GM18868 (cell line): ENCODE data around the gene FRMD4A.
"Not testable (repeated sequence)": the region's sequence is repeated elsewhere in the genome, so short reads cannot be mapped to it uniquely, and the experiment has no call there.

Source experiments
- ATAC-seq: cut with Tn5 transposase; IDR thresholded peaks from one replicate; pipeline ENCODE4 v1.9.1; 2021; ENCODE audit warnings: mild to moderate bottlenecking, moderate library complexity; ENCODE audit not compliant: unreplicated experiment

Gene FRMD4A

DNA sequence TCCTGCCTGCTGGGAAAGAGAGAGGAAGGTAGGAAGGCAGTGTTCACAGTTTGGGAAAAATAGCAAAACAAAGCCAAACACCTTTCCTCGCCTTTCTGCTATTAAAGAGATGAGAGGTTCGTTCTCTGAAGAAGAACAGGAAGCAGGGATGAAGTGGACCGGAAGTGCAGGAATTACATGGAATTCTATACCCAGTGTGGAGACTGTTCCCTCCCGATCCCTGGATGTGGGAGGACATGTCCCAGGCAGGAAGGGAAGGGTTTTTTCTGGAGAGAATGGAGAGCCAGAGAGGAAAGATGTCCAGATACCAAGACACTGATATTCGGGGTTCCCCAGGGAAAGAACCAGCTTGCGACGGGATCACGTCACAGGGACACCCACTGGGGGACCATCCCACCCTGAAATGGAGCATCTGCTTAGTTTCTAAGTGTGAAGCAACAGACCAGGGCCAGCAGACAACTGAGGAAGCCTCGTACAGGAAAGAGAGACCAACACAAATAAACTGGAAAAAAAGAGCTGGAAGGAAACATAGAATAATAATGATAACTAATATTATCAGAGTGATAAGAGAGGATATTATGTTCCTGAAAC is 556.3 kb downstream of the FRMD4A start:
- no peak for ATAC-seq

- no peak for ATAC-seq
Measured at GRCh38 chr10:13773496-13774170, 557.1 kb downstream of the FRMD4A start.

DNA sequence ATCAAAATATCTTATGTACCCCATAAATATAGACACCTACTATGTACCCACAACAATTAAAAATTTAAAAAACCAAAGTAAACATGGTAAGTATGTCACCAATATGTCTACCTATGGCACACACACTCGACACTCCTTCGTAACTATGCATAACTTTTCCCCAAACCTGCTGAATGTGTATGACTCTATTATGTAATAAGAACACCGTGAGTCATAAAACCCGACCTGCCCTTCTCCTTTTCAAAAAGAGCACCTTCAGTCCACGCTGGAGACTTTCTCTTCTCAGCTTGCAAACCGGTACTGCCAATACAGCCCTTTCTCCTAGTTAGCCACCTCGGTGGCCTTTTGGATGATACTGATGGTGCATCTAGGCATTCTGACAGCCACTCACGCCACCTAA is 557.7 kb downstream of the FRMD4A start:
- ATAC-seq, result no peak

DNA sequence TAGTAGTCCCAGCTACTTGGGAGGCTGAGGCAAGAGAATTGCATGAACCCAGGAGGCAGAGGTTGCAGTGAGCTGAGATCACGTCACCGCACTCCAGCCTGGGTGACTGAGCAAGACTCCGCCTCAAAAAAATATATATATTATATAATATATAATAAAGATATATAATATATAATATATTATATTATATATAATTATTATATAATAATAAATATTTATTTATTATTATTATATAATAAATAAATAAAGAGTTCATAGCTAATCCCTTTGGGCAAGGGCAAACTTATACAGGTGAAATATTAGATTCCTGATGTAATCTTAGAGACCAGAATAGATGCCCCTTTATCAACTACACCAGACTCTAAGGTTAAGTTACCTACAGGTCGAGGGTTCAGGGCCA is 558.7 kb downstream of the FRMD4A start:
- no peak for ATAC-seq

DNA sequence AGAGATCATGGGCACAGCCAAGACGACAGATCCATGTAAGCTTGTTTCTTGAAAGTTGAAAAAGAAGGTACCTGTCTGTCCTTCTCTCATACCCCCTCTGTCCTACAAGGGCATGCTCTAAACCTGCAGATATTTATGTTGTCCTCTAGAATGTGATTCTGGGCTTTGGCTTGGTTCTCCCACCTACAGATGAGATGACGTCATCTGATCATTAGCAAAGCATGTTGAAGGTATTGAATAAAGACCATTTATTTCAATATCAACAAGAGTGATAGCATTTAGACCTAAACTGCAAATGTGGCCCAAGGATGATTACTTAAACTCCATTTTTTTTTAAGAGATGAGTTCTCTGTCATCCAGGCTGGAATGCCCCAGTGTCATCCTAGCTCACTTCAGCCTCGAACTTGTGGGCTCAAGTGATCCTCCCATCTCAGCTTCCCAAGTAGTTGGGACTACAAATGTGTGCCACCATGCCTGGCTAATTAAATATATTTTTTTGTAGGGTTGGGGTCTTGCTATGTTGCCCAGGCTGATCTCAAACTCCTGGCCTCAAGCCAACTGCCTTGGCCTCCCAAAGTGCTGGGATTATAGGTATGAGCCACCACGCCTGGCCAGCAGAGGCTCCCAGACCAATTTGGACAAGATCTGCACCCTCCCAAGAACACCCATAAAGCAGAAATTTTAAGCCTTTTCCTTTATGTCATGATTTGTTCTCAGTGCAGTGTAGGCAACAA is 559.8 kb downstream of the FRMD4A start:
- ATAC-seq, result no peak

- peak; percentile 77 for ATAC-seq
Measured at GRCh38 chr10:13769946-13770345, 560.8 kb downstream of the FRMD4A start.

DNA sequence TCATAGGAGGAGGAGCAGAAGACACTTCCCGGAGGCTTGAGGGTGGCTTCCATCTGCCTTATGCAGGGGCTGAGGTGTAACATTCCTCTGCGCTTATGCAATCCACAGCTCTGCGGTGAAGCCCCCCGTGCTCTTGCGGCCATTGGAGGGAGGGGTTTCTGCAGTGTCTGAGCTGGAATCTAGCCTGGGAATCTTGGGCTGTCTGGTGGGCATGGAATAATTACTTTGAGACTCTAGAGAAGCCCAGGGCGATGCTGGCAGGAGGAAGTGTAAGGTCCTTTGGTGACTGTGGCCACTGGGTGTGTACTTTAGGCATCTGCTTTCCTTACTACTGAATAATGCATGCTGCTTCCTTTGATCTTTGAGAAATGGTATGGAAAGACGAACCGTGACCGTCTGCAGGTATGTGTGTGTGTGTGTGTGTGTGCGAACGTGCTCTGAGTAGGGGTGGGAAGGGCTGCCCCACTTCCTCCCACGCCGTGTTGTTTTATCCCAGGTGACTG is 563.0 kb downstream of the FRMD4A start:
- no peak for ATAC-seq

- ATAC-seq, result not testable (repeated sequence)
Measured at GRCh38 chr10:13767148-13767547, 563.6 kb downstream of the FRMD4A start.

GRCh38 chr10:13765641-13766341 is 564.9 kb downstream of the FRMD4A start:
- no peak for ATAC-seq

DNA sequence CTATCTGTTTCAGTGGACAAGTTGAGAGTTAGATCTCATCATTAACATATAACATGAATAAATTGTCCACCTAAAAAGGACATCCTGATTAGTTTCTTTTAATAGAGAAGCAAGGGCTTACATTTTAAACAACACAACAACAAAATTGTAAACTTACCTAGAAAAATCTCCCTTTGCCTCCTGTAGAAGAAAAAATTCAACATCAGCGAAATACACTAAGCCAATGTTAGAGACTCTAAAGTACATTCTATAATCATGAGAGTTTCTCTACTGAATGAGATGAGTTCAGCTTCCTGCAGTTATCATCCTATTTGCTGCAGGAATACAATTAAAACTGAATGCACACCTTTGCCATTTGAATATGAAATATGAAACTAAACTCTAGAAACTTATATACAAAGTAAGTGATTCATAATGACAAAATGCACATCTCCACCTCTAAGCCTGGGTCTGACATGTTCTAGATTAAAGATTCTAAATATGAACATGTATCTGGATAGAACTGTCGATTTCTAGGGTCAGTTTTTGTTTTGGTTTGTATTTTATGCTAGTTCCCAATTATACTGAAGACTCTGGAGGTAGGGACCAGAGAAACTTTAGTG is 569.1 kb downstream of the FRMD4A start:
- no peak for ATAC-seq

- no peak for ATAC-seq
Measured at GRCh38 chr10:13759168-13759567, 571.6 kb downstream of the FRMD4A start.

GRCh38 chr10:13758756-13759155 is 572.0 kb downstream of the FRMD4A start:
- no peak for ATAC-seq

DNA sequence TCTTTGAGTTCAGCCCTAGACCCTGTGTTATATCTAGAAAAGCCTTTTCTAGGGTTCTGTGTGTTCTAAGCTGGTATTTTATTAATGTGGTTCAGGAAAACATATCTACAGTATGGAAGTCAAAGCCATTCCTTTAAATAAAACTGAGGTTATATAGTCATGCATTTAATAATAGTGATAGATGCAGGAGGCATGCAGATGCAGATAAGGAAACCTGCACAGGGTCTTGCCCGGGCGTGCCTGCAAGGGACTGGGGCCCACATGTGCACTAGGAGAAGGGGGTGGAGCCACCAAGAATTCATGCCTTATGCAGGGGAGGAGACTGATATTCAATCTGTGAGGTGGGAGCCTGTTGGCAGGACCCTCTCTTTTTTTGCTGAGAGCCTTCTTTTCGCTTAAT is 572.4 kb downstream of the FRMD4A start:
- ATAC-seq, result no peak

DNA sequence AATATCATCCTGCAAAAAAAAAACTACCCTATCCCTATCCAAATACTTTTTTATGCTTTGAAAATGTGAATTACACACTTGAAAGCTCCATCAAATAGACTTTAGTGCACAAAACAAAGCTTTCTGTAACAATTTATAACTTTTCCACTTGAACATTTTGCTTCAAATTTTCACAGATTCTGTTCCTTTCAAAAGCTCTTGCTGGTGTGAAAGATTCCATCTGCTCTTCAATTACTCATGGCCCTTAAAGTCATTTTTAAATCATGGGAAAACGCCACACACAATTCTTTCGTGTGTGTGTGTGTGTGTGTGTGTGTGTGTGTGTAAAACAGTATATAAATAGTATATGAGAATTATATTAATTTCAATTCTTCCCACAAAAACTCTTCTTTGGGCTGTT is 576.4 kb downstream of the FRMD4A start:
- ATAC-seq, result no peak

DNA sequence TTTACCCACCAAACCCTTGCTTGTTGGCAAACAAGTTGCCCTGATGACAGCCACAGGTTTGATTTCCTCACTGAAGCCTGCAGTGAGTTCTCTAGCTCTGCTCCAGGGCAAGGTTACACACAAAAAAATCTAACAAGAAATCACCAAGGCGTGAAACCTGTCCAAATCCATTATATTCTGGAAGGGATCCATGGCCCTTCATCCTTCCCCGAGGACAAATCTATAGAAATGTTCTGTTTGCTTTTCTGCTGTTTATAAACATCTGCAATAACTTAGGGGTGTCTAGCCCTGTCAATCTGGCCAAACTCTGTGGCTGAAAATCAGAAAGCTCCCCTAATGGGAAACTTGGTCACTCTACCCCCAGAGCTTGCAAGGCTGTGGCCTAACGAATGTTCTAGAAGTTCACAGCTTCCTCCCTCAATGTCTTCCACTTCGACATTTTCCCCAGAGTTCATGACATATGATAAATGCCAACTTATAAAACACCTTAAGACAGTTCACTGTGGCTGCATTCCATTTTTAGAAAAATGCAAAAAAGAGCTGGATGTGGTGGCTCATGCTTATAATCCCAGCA is 579.4 kb downstream of the FRMD4A start:
- ATAC-seq, result no peak

- ATAC-seq, result no peak
Measured at GRCh38 chr10:13750299-13751190, 580.2 kb downstream of the FRMD4A start.

GRCh38 chr10:13745271-13745670 is 585.5 kb downstream of the FRMD4A start:
- ATAC-seq, result no peak

- ATAC-seq, result no peak
Measured at GRCh38 chr10:13743963-13744362, 586.8 kb downstream of the FRMD4A start.

GRCh38 chr10:13743101-13743693 is 587.5 kb downstream of the FRMD4A start:
- ATAC-seq, result peak; percentile 53
